Naive thymus-derived CD8-positive, alpha-beta T cell (primary cell): ENCODE data around the gene HSPA1A. TPM values are rescaled to one million over a fixed set of nuclear protein-coding genes. Genes with fewer than 3 reads are reported as not detected.
"Not testable (repeated sequence)": the region's sequence is repeated elsewhere in the genome, so short reads cannot be mapped to it uniquely, and the experiment has no call there.

Experiments
- ATAC-seq, 2 donors: fragments of 150-1000 bp; cut with Tn5 transposase in 1 of 2; sonication (Bioruptor Pico), chemical (Tn5 transposase) in 1 of 2; 1 replicate in 1 of 2; 2 replicates in 1 of 2; pipeline ENCODE4 v1.10.0; 2021; ENCODE audit warnings: mild to moderate bottlenecking in 2 of 2, moderate library complexity in 2 of 2
- POLR2A ChIA-PET: fragments of 350-600 bp; sonication (Branson Sonifier 250); formaldehyde crosslinking; loops from one replicate; lab custom pipeline; 2021; ENCODE audit warnings: antibody characterized with exemption; lab: Charles Lee
- DNase-seq, 10 donors: peaks; one replicate each; pipeline versions ENCODE4 v3.0.0 to v3.0.0-alpha.2; 2020 to 2022
- H3K27ac Mint-ChIP-seq, 10 donors: one replicate each; pipeline ENCODE4 v1.8.0; 2020 to 2022; ENCODE audit warnings: mild to moderate bottlenecking in 10 of 10, mixed read lengths in 10 of 10, moderate library complexity in 4 of 10, inconsistent platforms in 1 of 10
- H3K27me3 Mint-ChIP-seq, 5 donors: one replicate each; pipeline ENCODE4 v1.8.0; 2021 to 2022; ENCODE audit warnings: mixed read lengths in 5 of 5
- H3K36me3 Mint-ChIP-seq, 3 donors: one replicate each; pipeline ENCODE4 v1.8.0; 2020 to 2022; ENCODE audit warnings: mixed read lengths in 3 of 3, mild to moderate bottlenecking in 2 of 3, inconsistent platforms in 1 of 3
- H3K4me1 Mint-ChIP-seq, 4 donors: one replicate each; pipeline ENCODE4 v1.8.0; 2021 to 2022; ENCODE audit warnings: mixed read lengths in 4 of 4
- H3K4me3 Mint-ChIP-seq, 10 donors: one replicate each; pipeline ENCODE4 v1.8.0; 2020 to 2022; ENCODE audit warnings: mild to moderate bottlenecking in 10 of 10, mixed read lengths in 10 of 10, moderate library complexity in 6 of 10, inconsistent platforms in 1 of 10
- H3K9me3 Mint-ChIP-seq, 9 donors: one replicate each; pipeline ENCODE4 v1.8.0; 2020 to 2022; ENCODE audit warnings: mixed read lengths in 9 of 9, mild to moderate bottlenecking in 3 of 9, inconsistent platforms in 1 of 9, moderate library complexity in 1 of 9
- polyA plus RNA-seq, 3 donors: library from polyadenylated mRNA; unstranded; fragments of 300-500 nt; fragmentation: Illumina TruSeq; gene quantifications; one replicate each; pipeline ENCODE4 v1.2.3, GENCODE V29; 2021
- total RNA-seq, 8 experiments: library from RNA in 2 of 8; stranded (reverse) in 2 of 8; gene quantifications; one replicate each; pipeline ENCODE4 v1.2.3 and lab custom pipeline; 2021 to 2026

HSPA1A gene
- total and polyA plus RNA-seq, 5 experiments from 2014 or later, result 6.9 to 56.9 (median 17.3) TPM

- ATAC-seq (no peak), DNase-seq (no peak)
- no peaks in the 10 kb centered on the region for H3K9me3 Mint-ChIP-seq
- no peaks in the 10 kb centered on the region for H3K27me3 Mint-ChIP-seq
- peaks cover 17 to 44% (median 40%) of the 10 kb centered on the region in 4 donors for H3K4me1 Mint-ChIP-seq
- H3K36me3 Mint-ChIP-seq, result peaks cover 0 to 16% (median 0%) of the 10 kb centered on the region in 3 donors
- H3K4me3 Mint-ChIP-seq, result peak overlapping the region; percentile 45 to 81 (median 70)
- POLR2A ChIA-PET, result interaction anchor here (0.7 to 4.3 kb wide), 4 partner anchors 9 to 98 kb away, joined by 4 to 63 read pairs (median 8); partner anchors contain the start of gene LSM2
- H3K27ac Mint-ChIP-seq, result peak overlapping the region in 9 of 10 donors; percentile 89 to 96 (median 94)
Observed at GRCh38 chr6:31796993-31797385, 18.4 kb upstream of the HSPA1A start.

GRCh38 chr6:31797588-31797987 is 17.8 kb upstream of the HSPA1A start:
- peak; percentile 18 to 40 for ATAC-seq
- POLR2A ChIA-PET, result interaction anchor here (0.7 to 4.3 kb wide), 4 partner anchors 8 to 97 kb away, joined by 4 to 63 read pairs (median 8); partner anchors contain the start of gene LSM2

GRCh38 chr6:31799781-31800180 is 15.6 kb upstream of the HSPA1A start:
- no peak for DNase-seq
- Mint-ChIP-seq H3K27me3 (no peaks in the 10 kb centered on the region), H3K4me3 (no peak overlapping the region), H3K4me1 (peaks cover 12 to 38% (median 29%) of the 10 kb centered on the region in 4 donors), H3K36me3 (peaks cover 0 to 19% (median 0%) of the 10 kb centered on the region in 3 donors), H3K27ac (no peak overlapping the region), H3K9me3 (no peaks in the 10 kb centered on the region)
- POLR2A ChIA-PET, result interaction anchor here (0.6 kb wide), 1 partner anchor 9 kb away, joined by 4 read pairs; no protein-coding TSS in a partner anchor
- ATAC-seq, result no peak

More at GRCh38 chr6:31797588-31797987, 17.8 kb upstream of the HSPA1A start:
- peaks cover 17 to 42% (median 39%) of the 10 kb centered on the region in 4 donors for H3K4me1 Mint-ChIP-seq
- no peaks in the 10 kb centered on the region for H3K27me3 Mint-ChIP-seq
- H3K36me3 Mint-ChIP-seq, result peaks cover 0 to 15% (median 0%) of the 10 kb centered on the region in 3 donors
- H3K4me3 Mint-ChIP-seq, result peak overlapping the region; percentile 51 to 81 (median 76)
- H3K9me3 Mint-ChIP-seq, result no peaks in the 10 kb centered on the region
- H3K27ac Mint-ChIP-seq, result peak overlapping the region in 9 of 10 donors; percentile 89 to 96 (median 94)
- DNase-seq, result peak in 5 of 10 donors; percentile 27 to 72 (median 41)

- POLR2A ChIA-PET, result interaction anchor here (0.7 kb wide), 2 partner anchors 167 to 1035 kb away, joined by 6 to 7 read pairs; no protein-coding TSS in a partner anchor
- H3K4me1 Mint-ChIP-seq, result peaks cover 14 to 47% (median 32%) of the 10 kb centered on the region in 4 donors
- ATAC-seq, H3K4me3 Mint-ChIP-seq, H3K27me3 Mint-ChIP-seq, DNase-seq, H3K9me3 Mint-ChIP-seq: not testable (repeated sequence)
- H3K36me3 Mint-ChIP-seq, result peaks cover 0 to 23% (median 0%) of the 10 kb centered on the region in 3 donors
- H3K27ac Mint-ChIP-seq, result peak overlapping the region in 1 of 10 donors; percentile 29
Observed at GRCh38 chr6:31801031-31801927, 14.1 kb upstream of the HSPA1A start.

GRCh38 chr6:31805939-31806469 is 9.3 kb upstream of the HSPA1A start:
- DNase-seq, result no peak
- POLR2A ChIA-PET, result interaction anchor here (0.6 to 4.2 kb wide), 16 partner anchors 8 to 283 kb away, joined by 3 to 63 read pairs (median 6); partner anchors contain the start of genes ABHD16A, BAG6, CLIC1 and HSPA1A
- H3K4me3 Mint-ChIP-seq, result peak overlapping the region; percentile 84 to 97 (median 91)
- H3K36me3 Mint-ChIP-seq, result peaks cover 0 to 37% (median 8%) of the 10 kb centered on the region in 3 donors
- H3K9me3 Mint-ChIP-seq, result no peaks in the 10 kb centered on the region
- peaks cover 10 to 35% (median 20%) of the 10 kb centered on the region in 4 donors for H3K4me1 Mint-ChIP-seq
- peak overlapping the region; percentile 91 to 98 (median 94) for H3K27ac Mint-ChIP-seq
- ATAC-seq, result peak; percentile 32 to 41
- H3K27me3 Mint-ChIP-seq, result no peaks in the 10 kb centered on the region

- Mint-ChIP-seq H3K4me1 (peaks cover 10 to 35% (median 20%) of the 10 kb centered on the region in 4 donors), H3K4me3 (peak within 1 kb of the TSS; percentile 84 to 97 (median 91)), H3K36me3 (peaks cover 0 to 36% (median 13%) of the 10 kb centered on the region in 3 donors), H3K9me3 (no peaks in the 10 kb centered on the region), H3K27ac (peak within 1 kb of the TSS; percentile 91 to 98 (median 94)), H3K27me3 (no peaks in the 10 kb centered on the region)
- ATAC-seq, result peak; percentile 97 to 98
- POLR2A ChIA-PET, result interaction anchor here (0.6 to 4.2 kb wide), 26 partner anchors 7 to 290 kb away, joined by 3 to 63 read pairs (median 5); partner anchors contain the start of genes ABHD16A, BAG6, C6orf47 and CLIC1
- DNase-seq, result peak; percentile 95 to 98 (median 96)
Observed at GRCh38 chr6:31806470-31807272, 8.7 kb upstream of the HSPA1A start, which contains the start of gene LSM2. Gene LSM2, minus strand, starts transcription at chr6:31806966. Its CDS starts 209 bp downstream, at chr6:31806757.

GRCh38 chr6:31808599-31808998 is 6.7 kb upstream of the HSPA1A start:
- not testable (repeated sequence) for ATAC-seq, H3K9me3 Mint-ChIP-seq, H3K4me3 Mint-ChIP-seq, H3K27me3 Mint-ChIP-seq, H3K27ac Mint-ChIP-seq, DNase-seq
- peaks cover 0 to 24% (median 13%) of the 10 kb centered on the region in 3 donors for H3K36me3 Mint-ChIP-seq
- POLR2A ChIA-PET, result interaction anchor here (0.6 to 2.3 kb wide), 5 partner anchors 9 to 27 kb away, joined by 3 to 12 read pairs (median 4); no protein-coding TSS in a partner anchor
- H3K4me1 Mint-ChIP-seq, result peaks cover 10 to 33% (median 24%) of the 10 kb centered on the region in 4 donors

- no peak overlapping the region for H3K27ac Mint-ChIP-seq
- peaks cover 4 to 26% (median 19%) of the 10 kb centered on the region in 4 donors for H3K4me1 Mint-ChIP-seq
- no peaks in the 10 kb centered on the region for H3K9me3 Mint-ChIP-seq
- peaks cover 0 to 19% (median 13%) of the 10 kb centered on the region in 3 donors for H3K36me3 Mint-ChIP-seq
- H3K4me3 Mint-ChIP-seq, result no peak overlapping the region
- no peaks in the 10 kb centered on the region for H3K27me3 Mint-ChIP-seq
- POLR2A ChIA-PET, result no interaction called here
- DNase-seq (no peak), ATAC-seq (no peak)
Observed at GRCh38 chr6:31811645-31812044, 3.7 kb upstream of the HSPA1A start.

- no peaks in the 10 kb centered on the region for H3K9me3 Mint-ChIP-seq
- ATAC-seq (no peak), DNase-seq (no peak)
- peaks cover 0 to 19% (median 13%) of the 10 kb centered on the region in 3 donors for H3K36me3 Mint-ChIP-seq
- H3K4me1 Mint-ChIP-seq, result peaks cover 5 to 32% (median 25%) of the 10 kb centered on the region in 4 donors
- POLR2A ChIA-PET, result interaction anchor here (0.8 to 2.1 kb wide), 5 partner anchors 8 to 161 kb away, joined by 3 to 11 read pairs (median 4); partner anchors contain the start of genes BAG6, DDAH2 and HSPA1B
- no peaks in the 10 kb centered on the region for H3K27me3 Mint-ChIP-seq
- H3K27ac Mint-ChIP-seq, result peak overlapping the region in 5 of 10 donors; percentile 3 to 89 (median 47)
- H3K4me3 Mint-ChIP-seq, result peak overlapping the region in 7 of 10 donors; percentile 62 to 93 (median 91)
Observed at GRCh38 chr6:31813465-31813849, 1.9 kb upstream of the HSPA1A start.

- ATAC-seq (peak; percentile 51 to 56), DNase-seq (peak; percentile 24 to 73 (median 52))
- Mint-ChIP-seq H3K27me3 (no peaks in the 10 kb centered on the region), H3K27ac (peak overlapping the region; percentile 79 to 95 (median 90)), H3K4me3 (peak overlapping the region; percentile 90 to 95 (median 92)), H3K36me3 (peaks cover 0 to 14% (median 13%) of the 10 kb centered on the region in 3 donors), H3K4me1 (peaks cover 5 to 38% (median 27%) of the 10 kb centered on the region in 4 donors), H3K9me3 (no peaks in the 10 kb centered on the region)
- POLR2A ChIA-PET, result interaction anchor here (0.7 to 2.1 kb wide), 12 partner anchors 8 to 162 kb away, joined by 3 to 15 read pairs (median 5); partner anchors contain the start of genes BAG6, DDAH2, HSPA1B and LSM2
Observed at GRCh38 chr6:31814677-31815024, 692 bp upstream of the HSPA1A start.
